HG02678 (cell line): Measurements from ENCODE around the gene LGI2.
"Not testable (repeated sequence)": the region's sequence is repeated elsewhere in the genome, so short reads cannot be mapped to it uniquely, and the experiment has no call there.

Source experiments
- ATAC-seq: cut with Tn5 transposase; IDR thresholded peaks from one replicate; pipeline ENCODE4 v1.9.1; 2021; ENCODE audit warnings: mild to moderate bottlenecking, moderate library complexity; ENCODE audit not compliant: unreplicated experiment

LGI2 gene

GRCh38 chr4:25030277-25031076, at the start of gene LGI2:
TSS of gene LGI2 (minus strand) at chr4:25030946. CDS start at chr4:25030693, 253 bp downstream.
- ATAC-seq = no peak

GRCh38 chr4:25078523-25078922, 47.8 kb upstream of the LGI2 start:
- no peak for ATAC-seq

- no peak for ATAC-seq
These were observed 46.1 kb upstream of the LGI2 start for GRCh38 chr4:25076625-25077398.

- ATAC-seq = no peak
These were observed 45.1 kb upstream of the LGI2 start for GRCh38 chr4:25075851-25076250.

GRCh38 chr4:25075129-25075528, 44.4 kb upstream of the LGI2 start:
- ATAC-seq = no peak

GRCh38 chr4:25070545-25070944, 39.8 kb upstream of the LGI2 start:
- no peak for ATAC-seq

- no peak for ATAC-seq
These were observed 38.3 kb upstream of the LGI2 start for GRCh38 chr4:25069014-25069413.

GRCh38 chr4:25068386-25068785, 37.6 kb upstream of the LGI2 start:
- no peak for ATAC-seq

- ATAC-seq = no peak
These were observed 35.3 kb upstream of the LGI2 start for GRCh38 chr4:25065932-25066590.

GRCh38 chr4:25065431-25065858, 34.7 kb upstream of the LGI2 start:
- no peak for ATAC-seq

- ATAC-seq = not testable (repeated sequence)
These were observed 33.7 kb upstream of the LGI2 start for GRCh38 chr4:25064447-25064846.

- no peak for ATAC-seq
These were observed 32.4 kb upstream of the LGI2 start for GRCh38 chr4:25063116-25063515.

GRCh38 chr4:25062098-25062497, 31.4 kb upstream of the LGI2 start:
- ATAC-seq = no peak

GRCh38 chr4:25061602-25062001, 30.9 kb upstream of the LGI2 start:
- no peak for ATAC-seq

- no peak for ATAC-seq
These were observed 30.2 kb upstream of the LGI2 start for GRCh38 chr4:25060963-25061340.

- no peak for ATAC-seq
These were observed 29.7 kb upstream of the LGI2 start for GRCh38 chr4:25060241-25060962.

GRCh38 chr4:25059791-25060190, 29.0 kb upstream of the LGI2 start:
- no peak for ATAC-seq

GRCh38 chr4:25058796-25059195, 28.1 kb upstream of the LGI2 start:
- no peak for ATAC-seq

- no peak for ATAC-seq
These were observed 26.6 kb upstream of the LGI2 start for GRCh38 chr4:25057299-25057698.

- ATAC-seq = not testable (repeated sequence)
These were observed 21.3 kb upstream of the LGI2 start for GRCh38 chr4:25052037-25052436.

GRCh38 chr4:25051534-25051933, 20.8 kb upstream of the LGI2 start:
- no peak for ATAC-seq
